Middle frontal gyrus (tissue), 1 donor: ENCODE measurements around the gene TMCO4.
"Not testable (repeated sequence)": the region's sequence is repeated elsewhere in the genome, so short reads cannot be mapped to it uniquely, and the experiment has no call there.

ENCODE experiments used
- DNase-seq: peaks from one replicate; pipeline ENCODE4 v3.0.0-alpha.2; 2015; ENCODE audit warnings: low spot score; ENCODE audit errors: extremely low spot score

Gene TMCO4

DNA sequence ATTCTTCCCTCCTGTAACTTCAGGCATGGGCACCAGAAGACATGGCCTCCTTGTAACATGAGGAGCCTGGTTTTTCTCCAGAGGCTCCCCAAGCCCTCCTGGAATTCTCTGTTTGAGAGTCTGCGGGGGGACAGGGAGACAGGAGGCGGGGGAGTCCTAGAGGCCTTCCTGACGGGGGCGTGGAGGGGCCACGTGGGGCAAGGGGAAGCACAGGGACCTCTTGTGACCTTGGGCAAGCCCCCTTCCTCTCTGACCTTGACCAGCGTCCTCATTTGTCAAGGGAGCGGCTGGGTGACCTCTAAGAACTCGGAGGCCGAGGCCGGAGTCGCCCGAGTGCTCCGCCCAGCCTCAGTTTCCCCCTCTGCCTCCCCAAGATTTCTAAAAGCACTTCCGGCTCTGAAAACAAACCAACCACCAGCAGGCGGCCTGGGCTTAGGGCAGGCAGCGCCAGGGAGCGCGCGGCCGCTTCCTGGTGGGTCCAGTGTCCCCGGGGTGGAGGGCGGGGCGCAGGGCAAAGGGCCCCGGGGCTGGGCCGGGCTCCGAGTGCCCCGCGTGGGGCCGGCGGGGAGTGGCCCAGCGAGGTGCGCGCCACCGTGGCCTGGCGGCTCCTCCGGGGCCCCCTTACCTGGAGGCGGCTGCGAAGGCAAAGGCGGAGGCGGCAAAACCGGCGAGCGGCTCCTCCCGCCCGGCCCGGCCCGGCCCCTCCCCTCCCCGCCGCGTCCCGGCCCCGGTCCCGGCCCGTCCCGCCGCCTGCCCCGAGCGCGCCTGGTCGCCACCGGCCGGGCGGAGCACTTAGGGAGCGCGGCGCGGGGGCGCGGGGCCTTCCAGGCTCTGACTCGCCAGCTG lies at the start of gene TMCO4:
Gene TMCO4 (minus strand): TSS at position 687 of the 846 bp plus-strand sequence. CDS start 19,158 bp downstream, outside the sequence.
- no peak for DNase-seq

DNA sequence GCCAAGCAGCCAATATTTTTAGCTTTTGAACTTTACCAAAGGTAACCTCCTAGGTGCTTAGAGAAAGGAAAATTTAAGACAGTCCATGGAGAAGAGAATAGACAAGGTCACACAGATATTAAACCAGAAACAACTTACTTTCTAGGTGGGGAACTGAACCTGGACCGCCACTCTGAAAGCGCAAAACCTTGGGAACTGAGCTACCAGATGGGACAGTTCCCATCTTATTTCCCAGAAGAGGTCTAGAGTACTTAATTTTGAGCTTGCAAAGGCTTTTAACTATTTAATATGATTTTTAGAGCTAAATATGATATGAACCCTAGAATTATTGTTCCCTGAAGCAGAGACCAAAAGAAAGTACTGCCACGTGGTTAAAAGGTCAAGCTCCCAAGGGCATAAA lies 49.6 kb upstream of the TMCO4 start:
- not testable (repeated sequence) for DNase-seq

DNA sequence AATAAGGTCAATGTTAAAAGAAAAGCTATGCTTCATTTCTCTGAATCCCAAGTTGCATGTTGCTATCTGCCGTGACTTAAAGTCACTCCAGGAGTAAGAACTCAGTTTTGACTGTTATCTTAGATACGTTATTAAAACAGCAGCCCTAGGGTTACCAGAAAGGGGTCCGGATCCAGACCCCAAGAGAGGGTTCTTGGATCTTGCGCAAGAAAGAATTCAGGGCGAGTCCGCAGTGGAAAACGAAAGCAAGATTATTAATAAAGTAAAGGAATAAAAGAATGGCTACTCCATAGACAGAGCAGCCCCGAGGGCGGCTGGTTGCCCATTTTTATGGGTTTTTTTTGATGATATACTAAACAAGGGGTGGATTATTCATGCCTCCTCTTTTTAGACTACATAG lies 47.6 kb upstream of the TMCO4 start:
- DNase-seq = not testable (repeated sequence)

DNA sequence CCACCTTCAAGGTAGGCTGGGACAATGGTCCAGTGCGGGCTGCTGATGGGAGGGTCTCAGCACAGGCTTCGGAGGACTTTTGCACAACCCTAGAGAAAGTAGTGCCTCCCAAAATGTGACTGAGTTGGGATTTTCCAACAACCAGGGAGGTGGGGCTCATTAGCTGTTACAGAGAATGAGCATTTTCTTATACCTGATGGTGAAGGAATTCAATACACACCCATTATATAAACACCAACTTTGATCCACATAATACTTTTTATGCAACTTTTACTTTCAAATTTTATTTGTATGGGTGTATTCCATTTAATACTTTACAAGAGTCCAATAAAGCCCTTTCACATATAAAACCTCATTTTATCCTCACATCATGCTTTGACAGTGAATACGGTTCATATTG lies 46.6 kb upstream of the TMCO4 start:
- no peak for DNase-seq

DNA sequence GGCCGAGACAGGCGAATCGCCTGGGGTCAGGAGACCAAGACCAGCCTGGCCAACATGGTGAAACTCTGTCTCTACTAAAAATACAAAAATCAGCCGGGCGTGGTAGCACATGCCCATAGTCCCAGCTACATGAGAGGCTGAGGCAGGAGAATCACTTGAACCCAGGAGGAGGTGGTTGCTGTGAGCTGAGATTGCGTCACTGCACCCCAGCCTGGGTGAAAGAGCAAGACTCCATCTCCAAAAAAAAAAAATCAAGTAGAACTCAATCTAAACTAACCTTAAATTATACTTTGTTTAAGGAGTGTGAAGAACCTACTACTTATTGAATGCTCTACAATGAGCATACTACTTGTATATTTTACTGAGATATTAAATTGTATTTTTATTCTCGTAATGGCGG lies 45.8 kb upstream of the TMCO4 start:
- DNase-seq = no peak

DNA sequence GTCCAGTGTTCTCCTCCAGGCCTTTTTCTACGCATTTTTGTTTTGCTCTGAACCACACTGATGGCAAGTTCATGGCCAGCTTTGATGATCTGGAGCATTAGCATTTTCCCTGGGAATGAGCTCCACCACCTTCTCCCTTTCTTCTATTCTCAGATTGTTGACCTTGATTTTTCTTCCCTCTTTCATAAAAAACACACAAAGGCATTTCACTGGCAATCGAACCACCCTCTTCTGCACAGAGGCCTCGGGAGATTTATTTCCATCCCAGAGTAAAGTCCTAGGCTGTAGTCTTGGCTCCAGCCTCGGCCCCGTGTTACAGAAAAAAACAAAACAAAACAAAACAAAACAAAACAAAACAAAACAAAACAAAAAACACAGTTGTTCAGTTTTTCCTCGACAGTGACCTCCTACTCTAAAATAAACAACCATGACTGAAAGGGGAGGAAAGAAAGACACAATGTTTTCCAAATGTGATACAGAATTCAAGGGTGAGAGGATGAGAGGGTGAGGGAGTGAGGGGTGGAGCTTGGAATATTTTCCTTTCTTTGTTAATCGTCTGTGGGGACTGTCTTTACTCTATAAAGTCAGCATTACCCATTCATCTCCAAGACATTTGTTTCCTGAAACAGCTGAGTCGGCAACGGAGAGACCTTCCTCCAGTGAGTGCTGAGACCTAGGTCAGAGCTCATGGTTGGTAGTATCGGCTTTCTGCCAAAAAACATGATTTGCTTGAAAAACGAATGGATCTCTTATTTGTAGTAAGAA lies 45.2 kb upstream of the TMCO4 start:
- DNase-seq = no peak

DNA sequence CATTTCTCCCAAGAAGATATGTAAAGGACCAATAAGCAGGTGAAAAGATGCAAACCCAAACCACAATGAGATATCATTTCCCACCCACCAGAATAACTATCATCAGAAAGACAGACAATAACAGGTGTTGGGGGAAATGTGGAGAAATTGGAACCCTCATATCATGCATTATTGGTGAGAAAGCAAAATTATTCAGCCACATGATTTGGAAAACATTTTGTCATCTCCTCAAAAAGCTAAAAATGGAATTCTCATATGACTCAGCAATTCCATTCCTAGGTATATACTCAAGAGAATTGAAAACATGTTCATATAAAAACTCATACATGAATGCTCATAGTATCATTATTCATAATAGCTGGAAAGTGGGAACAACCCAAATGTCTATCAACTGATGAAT lies 40.5 kb upstream of the TMCO4 start:
- no peak for DNase-seq

DNA sequence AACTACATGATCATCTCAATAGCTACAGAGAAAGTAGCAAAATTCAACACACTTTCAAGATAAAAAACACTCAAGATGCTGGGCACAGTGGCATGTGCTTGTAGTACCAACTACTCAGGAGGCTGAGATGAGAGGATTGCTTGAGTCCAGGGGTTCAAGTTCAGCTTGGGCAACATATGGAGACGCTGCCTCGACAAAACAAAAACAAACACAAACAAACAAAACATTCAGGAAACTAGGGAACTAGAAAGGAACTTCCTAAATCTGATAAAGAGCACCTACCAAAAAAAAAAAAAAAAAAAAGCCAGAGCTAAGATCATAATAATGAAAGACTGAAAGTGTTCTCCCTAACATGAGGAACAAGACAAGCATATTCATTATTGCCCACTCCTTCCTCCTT lies 38.1 kb upstream of the TMCO4 start:
- no peak for DNase-seq

DNA sequence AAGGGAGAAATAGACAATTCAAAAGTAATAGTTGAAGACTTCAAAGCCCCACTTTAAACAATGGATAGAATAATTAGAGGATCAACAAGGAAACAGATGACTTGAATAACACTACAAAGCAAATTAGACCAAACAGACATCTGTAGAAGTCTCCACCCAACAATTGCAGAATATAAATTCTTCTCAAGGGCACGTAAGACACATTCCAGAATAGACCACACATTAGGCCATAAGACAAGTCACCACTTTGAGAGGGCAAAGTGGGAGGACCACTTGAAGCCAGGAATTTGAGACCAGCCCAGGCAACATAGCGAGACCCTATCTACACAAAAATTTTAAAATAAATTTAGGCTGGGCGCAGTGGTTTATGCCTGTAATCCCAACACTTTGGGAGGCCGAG lies 35.9 kb upstream of the TMCO4 start:
- no peak for DNase-seq

DNA sequence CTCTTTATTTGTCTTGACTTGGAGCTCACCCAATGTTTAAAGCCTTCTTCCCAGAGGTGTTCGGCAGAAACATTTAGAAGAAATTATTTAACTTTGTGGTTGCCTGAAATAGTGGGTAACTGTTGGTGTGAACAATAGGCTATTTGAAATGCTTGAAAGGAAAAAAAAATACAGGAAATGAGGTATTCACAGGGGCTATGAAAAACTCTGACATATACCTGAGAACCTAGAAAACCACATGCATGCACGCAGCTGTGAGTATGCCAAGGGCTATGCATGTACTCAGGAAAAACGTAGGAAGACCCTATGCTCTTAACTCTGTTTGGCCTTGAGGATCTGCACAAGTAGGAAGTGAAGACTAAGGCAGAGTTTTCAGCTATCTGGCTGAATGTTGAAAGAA lies 31.7 kb upstream of the TMCO4 start:
- DNase-seq = no peak

DNA sequence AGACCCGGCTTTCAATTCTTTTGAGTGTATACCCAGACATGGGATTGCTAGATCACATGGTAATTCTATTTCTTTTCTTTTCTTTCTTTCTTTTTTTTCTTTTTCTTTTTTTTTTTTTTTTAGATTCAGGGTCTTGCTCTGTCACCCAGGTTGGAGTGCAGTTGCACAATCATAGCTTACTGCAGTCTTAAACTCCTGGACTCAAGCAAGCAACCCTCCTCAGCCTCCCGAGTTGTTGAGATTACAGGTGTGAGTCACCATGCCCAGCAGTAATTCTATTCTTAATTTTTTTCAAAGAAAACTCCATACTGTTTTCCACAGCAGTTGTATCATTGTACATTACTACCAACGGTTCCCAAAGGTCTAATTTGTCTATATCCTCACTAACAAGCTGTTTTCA lies 28.8 kb upstream of the TMCO4 start:
- DNase-seq = no peak

DNA sequence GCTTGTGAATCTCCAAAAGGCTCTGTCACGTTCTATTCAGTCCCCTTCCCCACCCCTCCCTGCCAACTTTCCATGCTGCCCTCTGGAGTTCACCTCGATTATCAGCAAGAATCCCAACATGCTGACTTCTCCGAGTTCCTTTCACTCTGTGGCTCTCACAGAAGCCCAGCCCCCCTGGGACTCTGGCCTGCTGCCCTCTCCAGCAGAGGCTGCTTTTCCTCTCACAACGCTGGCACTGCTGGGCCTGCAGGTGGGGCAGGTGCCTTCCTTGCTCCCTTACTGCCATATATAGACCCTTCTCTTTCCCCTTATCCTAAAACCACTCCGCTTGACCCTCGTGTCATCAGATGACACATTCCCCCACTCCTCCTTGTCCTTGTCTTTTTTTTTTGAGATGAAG lies 25.6 kb upstream of the TMCO4 start:
- DNase-seq = no peak

DNA sequence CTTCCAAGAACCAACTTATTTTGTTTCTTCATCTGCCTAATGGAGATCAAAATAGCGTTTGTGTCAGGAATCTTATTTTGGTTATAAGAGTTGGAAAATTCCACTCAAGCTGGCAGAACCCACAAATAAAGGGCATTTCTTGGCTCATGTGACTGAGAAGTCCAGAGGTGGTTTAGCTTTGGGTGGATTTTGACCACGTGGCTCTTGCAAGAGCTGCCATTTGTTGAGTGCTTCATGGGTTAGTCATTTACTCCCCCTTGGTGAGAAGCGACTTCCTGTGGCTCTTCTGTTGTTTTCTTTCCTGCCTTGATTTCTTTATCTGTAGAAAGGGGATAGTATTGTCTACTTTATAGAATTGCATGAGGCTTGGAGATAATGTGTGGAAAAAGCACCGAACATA lies 24.8 kb upstream of the TMCO4 start:
- DNase-seq = no peak

DNA sequence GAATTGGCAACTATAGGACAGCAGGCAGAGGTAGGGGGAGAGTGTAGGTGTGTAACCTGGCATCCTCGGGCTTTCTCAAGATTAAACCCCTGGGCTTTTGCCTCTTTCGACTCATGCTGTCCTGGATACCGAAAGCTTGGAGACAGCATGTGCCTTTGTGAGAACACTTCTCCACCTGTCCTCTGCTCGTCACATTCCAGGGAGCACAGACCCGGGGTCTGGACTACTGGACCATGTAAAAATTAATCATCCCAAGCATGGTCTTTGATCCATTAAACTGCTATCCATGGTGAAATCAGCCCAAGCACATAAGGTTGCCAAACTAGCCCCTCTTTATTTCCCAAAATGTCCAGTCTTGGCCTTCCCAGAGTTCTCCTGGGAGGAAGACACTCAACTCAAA lies 24.3 kb upstream of the TMCO4 start:
- no peak for DNase-seq

DNA sequence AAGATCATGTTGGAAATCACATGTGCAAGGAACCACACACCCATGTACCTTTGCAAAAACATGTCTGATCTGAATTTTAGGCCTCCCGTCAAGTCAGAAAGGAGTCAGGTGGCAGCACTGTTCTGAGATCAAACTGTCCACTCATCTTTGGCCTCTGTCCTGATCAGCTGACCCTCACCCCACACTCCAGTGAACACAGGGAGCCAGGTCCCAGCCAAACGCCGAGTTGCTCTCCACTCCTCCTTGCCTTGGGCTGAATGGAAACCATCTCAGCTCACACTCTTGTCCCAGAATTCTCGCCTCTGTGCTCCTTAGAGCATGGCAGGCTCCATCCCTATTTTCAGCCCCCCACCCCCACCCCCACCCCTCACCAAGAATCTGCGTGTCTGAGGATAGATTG lies 20.0 kb upstream of the TMCO4 start:
- no peak for DNase-seq

DNA sequence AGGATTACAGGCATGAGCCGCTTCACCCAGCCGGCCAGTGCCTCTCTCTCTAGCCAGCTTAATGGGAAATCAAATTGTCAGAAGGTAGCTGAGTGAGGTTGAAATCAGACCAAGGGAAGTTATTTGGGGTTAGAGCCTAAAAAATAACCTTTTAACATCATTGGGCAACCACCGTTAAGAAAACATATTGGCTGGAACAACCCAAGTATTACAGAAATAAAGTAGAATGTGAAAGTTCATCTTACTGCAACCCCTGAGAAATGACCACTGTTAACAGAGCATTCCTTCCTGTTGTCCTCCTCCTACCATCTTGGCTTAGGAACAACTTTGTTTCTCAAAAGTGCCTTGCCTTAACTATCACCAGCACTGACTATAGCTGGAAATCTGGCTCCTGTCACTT lies 18.6 kb upstream of the TMCO4 start:
- no peak for DNase-seq

DNA sequence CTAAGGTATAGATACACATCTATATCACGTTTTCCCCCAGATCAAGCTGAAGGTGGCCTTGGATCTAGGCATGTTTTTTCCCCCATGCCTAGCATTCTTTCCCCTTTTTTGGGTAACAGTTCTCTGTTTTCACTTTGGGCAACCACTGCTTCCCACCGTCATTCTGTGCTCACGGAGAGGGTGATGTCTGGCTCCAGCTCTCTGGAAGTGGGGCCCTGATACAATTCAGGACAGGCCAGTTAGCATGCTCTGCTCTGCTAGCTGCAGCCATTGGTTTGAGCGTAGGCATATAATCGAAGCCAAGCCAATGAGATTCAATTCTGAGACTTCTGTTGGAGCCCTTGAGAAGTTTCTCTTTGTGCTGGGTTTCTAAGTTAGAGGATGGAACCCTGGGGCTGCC lies 17.4 kb upstream of the TMCO4 start:
- no peak for DNase-seq

DNA sequence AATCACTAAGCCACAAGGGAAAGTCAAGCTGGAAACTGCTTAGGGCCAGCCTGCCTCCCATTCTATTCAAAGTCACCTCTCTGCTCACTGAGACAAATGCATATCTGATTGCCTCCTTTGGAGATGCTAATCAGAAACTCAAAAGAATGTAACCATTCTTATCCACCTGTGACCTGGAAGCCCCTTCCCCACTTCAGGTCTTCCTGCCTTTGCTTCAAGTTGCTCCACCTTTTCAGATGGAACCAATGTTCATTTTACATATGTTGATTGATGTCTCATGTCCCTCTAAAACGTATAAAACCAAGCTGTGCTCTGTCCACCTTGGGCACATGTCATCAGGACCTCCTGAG lies 17.0 kb upstream of the TMCO4 start:
- DNase-seq = not testable (repeated sequence)

DNA sequence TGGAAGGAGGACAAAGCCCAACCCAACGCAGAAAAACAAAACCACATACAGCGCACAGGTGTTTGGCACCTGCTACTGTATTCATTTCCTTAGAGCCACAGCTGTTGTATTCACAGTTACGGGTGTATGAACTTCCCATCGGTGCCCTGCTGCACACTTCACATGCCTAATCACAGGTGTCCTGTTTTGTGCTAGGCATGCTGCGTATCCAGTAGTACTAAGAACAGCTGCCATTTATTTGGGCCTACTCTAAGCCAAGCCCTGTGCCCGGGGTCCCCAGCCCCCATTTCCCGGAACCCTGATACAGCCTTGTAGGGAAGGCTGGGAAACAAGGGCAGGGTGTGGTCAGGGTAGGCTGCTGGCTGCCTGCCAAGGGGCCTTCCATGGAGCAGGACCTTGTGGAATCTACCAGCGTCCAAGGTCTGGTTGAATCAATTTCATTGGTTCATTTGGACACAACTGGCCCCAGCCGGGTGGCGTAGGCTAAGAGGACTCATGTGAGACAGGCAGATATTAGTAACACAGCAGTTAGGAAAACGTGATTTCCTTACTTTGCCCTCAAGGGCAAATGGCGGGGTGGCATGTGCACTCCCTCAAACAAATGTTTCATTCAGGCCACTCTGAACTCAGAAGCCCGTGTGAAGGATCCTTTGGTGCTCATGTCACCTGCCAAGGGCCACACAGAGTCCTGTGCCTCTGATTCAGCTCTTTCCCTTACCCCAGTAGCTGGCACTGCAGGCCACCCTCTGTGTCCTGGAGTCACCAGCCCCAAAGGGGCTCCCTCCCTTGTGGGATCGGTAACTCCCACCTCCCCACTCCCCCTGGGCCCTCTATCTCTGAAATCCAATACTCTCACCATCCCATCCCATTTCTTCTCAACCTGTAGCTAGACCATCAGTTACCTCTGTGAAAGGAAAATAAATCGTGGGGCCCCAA lies 16.4 kb upstream of the TMCO4 start:
- no peak for DNase-seq

DNA sequence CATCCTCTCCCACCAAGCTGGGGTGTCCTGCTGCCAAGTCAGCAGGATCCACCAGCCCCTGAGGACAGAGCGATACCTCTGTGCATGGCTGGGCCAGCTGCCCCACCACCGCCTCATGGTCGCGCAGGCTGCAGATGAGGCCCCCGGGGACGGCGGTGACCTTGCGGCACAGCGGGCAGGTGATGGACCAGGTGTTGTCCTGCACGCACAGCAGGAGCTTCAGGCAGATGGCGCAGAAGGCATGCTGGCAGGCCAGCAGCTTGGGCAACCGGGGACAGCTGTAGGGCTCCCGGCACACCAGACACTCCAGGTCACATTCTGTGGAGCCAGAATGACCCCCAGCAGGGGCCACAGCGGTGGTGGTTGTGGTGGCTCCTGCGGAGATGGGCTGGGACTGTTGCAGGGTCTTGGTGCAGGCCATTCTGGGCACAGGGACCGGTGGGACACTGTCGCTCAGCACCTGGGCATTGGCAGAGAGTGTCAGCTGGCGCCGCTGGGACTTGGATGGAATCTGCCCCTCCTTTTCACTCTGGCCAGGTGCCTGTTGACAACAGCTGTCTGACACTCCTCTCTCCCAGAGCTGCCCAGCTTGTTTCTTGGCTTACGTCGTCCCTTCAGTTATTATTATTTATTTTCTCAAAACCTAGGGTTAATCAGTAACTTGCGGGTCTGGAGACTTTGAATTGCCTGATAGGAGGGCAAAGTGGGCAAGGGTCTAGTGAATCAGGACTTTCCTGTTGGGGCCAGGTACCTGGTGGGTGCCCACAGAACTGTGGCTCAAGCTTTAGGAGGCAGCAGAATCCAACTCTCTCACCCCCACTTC lies 15.2 kb upstream of the TMCO4 start, which contains the start of gene RNF186:
Gene RNF186 (minus strand): TSS at position 603 of the 823 bp plus-strand sequence. CDS start 182 bp downstream, at position 421.
- DNase-seq = no peak

DNA sequence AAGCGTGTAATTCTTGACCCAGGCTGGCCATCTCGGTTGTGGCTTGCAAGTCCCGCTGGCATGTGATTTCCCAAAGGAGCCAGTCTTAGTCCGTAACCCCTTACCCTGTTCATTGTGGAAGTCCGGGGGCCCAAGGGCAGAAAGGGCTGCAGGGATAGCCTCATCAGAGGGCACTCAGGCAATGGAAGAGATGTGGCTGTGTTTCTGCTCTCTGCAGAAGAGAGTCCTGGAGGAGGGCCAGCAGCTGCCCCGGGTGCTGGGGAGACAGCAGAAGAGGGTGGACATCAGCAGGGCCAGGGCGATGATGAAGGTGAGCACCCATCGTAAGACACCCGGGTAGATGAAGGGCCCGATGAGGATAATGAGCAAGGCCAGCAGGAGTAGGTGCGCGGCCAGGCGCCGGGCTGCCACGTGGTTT lies 14.5 kb upstream of the TMCO4 start:
- no peak for DNase-seq
